ENCODE data around the gene COL24A1. TPM values are rescaled to one million over a fixed set of nuclear protein-coding genes. Genes with fewer than 3 reads are reported as not detected.

COL24A1 gene
- total and polyA plus RNA-seq, 2 of the 13 experiments (the other 11 are each of a cell fraction or from before 2014, with no cell fraction given) = 0.04 to 0.13 TPM

- Histone ChIP-seq H3K36me3 (replicated peaks in 1 of 2; ENCODE audit: control insufficient read depth in 1 of 2, insufficient read depth in 2 of 2, low read length in 2 of 2) (no peaks in the 10 kb centered on the region), H3K27me3 (ENCODE audit: control insufficient read depth in 1 of 2, insufficient read depth in 2 of 2, low read length in 2 of 2) (no peaks in the 10 kb centered on the region; a peak in 1 of 5 replicates), H3K27ac (ENCODE audit: extremely low read length, insufficient read depth, low read length) (no peak overlapping the region), H4K20me1 (ENCODE audit: insufficient read depth, low read length) (no peaks in the 10 kb centered on the region), H3K9me3 (ENCODE audit: low read length) (no peaks in the 10 kb centered on the region), H3K4me3 (replicated peaks in 1 of 3; ENCODE audit: insufficient read depth in 1 of 3, low read depth in 2 of 3, low read length in 3 of 3) (no peak overlapping the region), H3K4me1 (ENCODE audit: insufficient read depth, low read length) (no peaks in the 10 kb centered on the region), H3K9ac (ENCODE audit: insufficient read depth, low read depth, low read length) (no peak overlapping the region), H3K79me2 (ENCODE audit: insufficient read depth, low read length) (no peaks in the 10 kb centered on the region), H3K4me2 (ENCODE audit: low read depth, low read length) (no peak overlapping the region), H2AFZ (ENCODE audit: low read length) (no peak overlapping the region)
- no TSS peak for BruUV-seq (replicated peaks)
- no peak for FAIRE-seq
- 56% methylated on average over 1 of the region's 1 CpG for WGBS (ENCODE audit: low lambda C conversion rate)
- CTCF ChIA-PET (ENCODE audit: low intra/inter-chr PET ratio, low total read pairs) = no interaction called here
- DNase-seq (ENCODE audit: low spot score) = no peak
- intact Hi-C loops (cut with micrococcal nuclease; ENCODE audit: unreplicated experiment) = no loop called here
- ATAC-seq = no peak
- in situ Hi-C loops (cut with HindIII; ENCODE audit: extremely low pct_ligation_motif_present, low pct_unique_long_range_greater_than_20kb) = no loop called here
- POLR2A ChIA-PET = no interaction called here
- TF ChIP-seq ETS1 (CRISPR knock-in tag; IDR thresholded peaks at IDR 0.05) (no peak), KLF9 (CRISPR knock-in tag; IDR thresholded peaks at IDR 0.05; ENCODE audit: low read depth) (no peak), SNAPC2 (CRISPR knock-in tag; IDR thresholded peaks at IDR 0.05) (no peak), EHMT2 (IDR thresholded peaks at IDR 0.05; ENCODE audit: borderline replicate concordance, low read depth, low read length) (no peak), ZNF160 (CRISPR knock-in tag; IDR thresholded peaks at IDR 0.05) (no peak), BCL3 (CRISPR knock-in tag; IDR thresholded peaks at IDR 0.05) (no peak), HES4 (CRISPR knock-in tag; IDR thresholded peaks at IDR 0.05; ENCODE audit: borderline replicate concordance) (no peak), SKIL (CRISPR knock-in tag; IDR thresholded peaks at IDR 0.05; ENCODE audit: borderline replicate concordance) (no peak), ZNF776 (CRISPR knock-in tag; IDR thresholded peaks at IDR 0.05) (no peak), ZNF124 (CRISPR knock-in tag; IDR thresholded peaks at IDR 0.05) (no peak), ZNF597 (CRISPR knock-in tag; IDR thresholded peaks at IDR 0.05) (no peak)
Measured at GRCh38 chr1:85762804-85763203, 393.8 kb downstream of the COL24A1 start.
